H1 (cell line): Measurements from ENCODE around the gene MOV10L1. TPM values are rescaled to one million over a fixed set of nuclear protein-coding genes. Genes with fewer than 3 reads are reported as not detected.

Experiments
- BACH1 ChIP-seq: IDR thresholded peaks from 2 replicates; pipeline ENCODE4 v1.6.1; 2012; ENCODE audit warnings: low read length, improper control_type of control experiment
- CHD1 ChIP-seq: IDR thresholded peaks from 2 replicates; pipeline ENCODE4 v1.6.1; 2012; ENCODE audit warnings: low read depth, low read length, improper control_type of control experiment
- SIN3A ChIP-seq, 2 experiments: IDR thresholded peaks in 1 of 2; conservative IDR thresholded peaks in 1 of 2; 2 replicates each; pipeline ENCODE4 v1.6.1; 2011 to 2012; ENCODE audit warnings: low read length in 2 of 2, improper control_type of control experiment in 1 of 2, low read depth in 1 of 2, mild to moderate bottlenecking in 1 of 2
- SIRT6 ChIP-seq: IDR thresholded peaks from one replicate; pipeline ENCODE4 v1.7.1; 2012; ENCODE audit warnings: low read length, inconsistent platforms
- polyA plus RNA-seq, 7 experiments: library from polyadenylated mRNA; depleted of rRNA in 3 of 7; stranded (reverse) in 5 of 7; unstranded in 2 of 7; fragments of >200 nt in 5 of 7; fragments of 200-250 nt in 2 of 7; gene quantifications; 1 replicate in 5 of 7; 2 replicates in 1 of 7; 4 replicates in 1 of 7; pipeline versions ENCODE4 v1.2.1 to v1.2.3, GENCODE V29; 2011 to 2013; ENCODE audit warnings: missing spikeins in 2 of 7, mixed read lengths in 2 of 7
- total RNA-seq: library from RNA; stranded (reverse); fragmentation: NEBNext Ultra II Directional; extraction: Animal tissue kit (Norgen Biotek cat#: 25700); gene quantifications from 2 replicates; pipeline ENCODE4 v1.2.1, GENCODE V29; 2021

Gene MOV10L1
- total and polyA plus RNA-seq, 2 of the 8 experiments (the other 6 are each of a cell fraction or from before 2014, with no cell fraction given) = 0.32 TPM; not detected in 1

GRCh38 chr22:50072714-50073538, 16.9 kb upstream of the MOV10L1 start (continued):
- TF ChIP-seq BACH1 (no peak), CHD1 (no peak), SIRT6 (no peak), SIN3A (conservative IDR thresholded peaks at IDR 0.05 in 1 of 2, IDR thresholded peaks at IDR 0.05 in 1 of 2; ENCODE audit: low read depth in 1 of 2, low read length in 2 of 2) (no peak)
- TF ChIP-seq, all 59 proteins: peak for 0
